ENCODE data around the gene SLC37A1.

The SLC37A1 gene

DNA sequence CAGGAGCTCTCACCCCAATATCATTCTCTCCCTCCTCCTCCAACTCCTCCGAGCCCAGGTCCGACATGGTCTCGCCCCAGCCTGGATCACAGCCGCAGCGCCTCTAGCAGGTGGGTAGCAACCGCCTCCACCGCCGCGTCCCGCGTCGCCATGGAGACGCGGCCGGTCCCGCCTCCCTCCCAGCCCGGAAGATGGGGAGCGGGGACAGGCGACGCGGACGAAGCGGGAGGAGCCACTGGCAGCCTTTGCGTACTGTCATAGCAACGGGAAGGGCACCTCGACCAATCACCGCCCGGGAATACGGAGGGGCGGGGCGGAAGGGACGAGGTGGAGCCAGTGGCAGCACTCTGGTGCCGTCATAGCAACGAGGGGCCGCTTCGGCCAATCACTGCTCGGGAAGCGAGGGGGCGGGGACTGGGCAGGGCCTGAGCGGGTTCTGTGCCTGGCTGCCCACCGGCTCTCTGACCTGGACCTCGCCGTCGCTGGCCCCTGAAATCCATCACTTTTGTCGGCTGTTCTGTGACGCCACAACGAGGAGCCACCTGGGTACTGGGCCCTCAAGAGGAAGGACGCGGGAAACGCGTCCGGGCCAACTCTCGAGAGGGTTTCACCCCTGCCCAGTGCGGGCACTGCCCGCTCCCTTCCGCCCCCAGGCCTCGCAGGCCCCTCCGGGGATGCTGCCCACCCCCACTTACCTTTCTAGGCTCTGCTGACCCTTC is 17.4 kb upstream of the SLC37A1 start, which contains the start of gene RSPH1:
RSPH1 (minus strand) TSS at position 105 of the 719 bp plus-strand sequence; CDS start at position 67, 38 bp downstream.
- Histone ChIP-seq H3K9me3 (no peaks in the 10 kb centered on the region), H3K4me3 (ENCODE audit: low read depth in 1 of 2, low read length in 1 of 2) (peak within 1 kb of the TSS; percentile 74 to 92), H3K36me3 (no peaks in the 10 kb centered on the region), H3K27ac (peak within 1 kb of the TSS; percentile 76), H3K4me1 (ENCODE audit: control insufficient read depth in 1 of 2, insufficient read depth in 1 of 2, low read depth in 1 of 2, low read length in 1 of 2) (peaks cover 28 to 29% of the 10 kb centered on the region in 2 experiments), H3K27me3 (no peaks in the 10 kb centered on the region)
- TF ChIP-seq, protein P1, sequence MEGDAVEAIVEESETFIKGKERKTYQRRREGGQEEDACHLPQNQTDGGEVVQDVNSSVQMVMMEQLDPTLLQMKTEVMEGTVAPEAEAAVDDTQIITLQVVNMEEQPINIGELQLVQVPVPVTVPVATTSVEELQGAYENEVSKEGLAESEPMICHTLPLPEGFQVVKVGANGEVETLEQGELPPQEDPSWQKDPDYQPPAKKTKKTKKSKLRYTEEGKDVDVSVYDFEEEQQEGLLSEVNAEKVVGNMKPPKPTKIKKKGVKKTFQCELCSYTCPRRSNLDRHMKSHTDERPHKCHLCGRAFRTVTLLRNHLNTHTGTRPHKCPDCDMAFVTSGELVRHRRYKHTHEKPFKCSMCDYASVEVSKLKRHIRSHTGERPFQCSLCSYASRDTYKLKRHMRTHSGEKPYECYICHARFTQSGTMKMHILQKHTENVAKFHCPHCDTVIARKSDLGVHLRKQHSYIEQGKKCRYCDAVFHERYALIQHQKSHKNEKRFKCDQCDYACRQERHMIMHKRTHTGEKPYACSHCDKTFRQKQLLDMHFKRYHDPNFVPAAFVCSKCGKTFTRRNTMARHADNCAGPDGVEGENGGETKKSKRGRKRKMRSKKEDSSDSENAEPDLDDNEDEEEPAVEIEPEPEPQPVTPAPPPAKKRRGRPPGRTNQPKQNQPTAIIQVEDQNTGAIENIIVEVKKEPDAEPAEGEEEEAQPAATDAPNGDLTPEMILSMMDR (IDR thresholded peaks at IDR 0.05) = peak; percentile 53

DNA sequence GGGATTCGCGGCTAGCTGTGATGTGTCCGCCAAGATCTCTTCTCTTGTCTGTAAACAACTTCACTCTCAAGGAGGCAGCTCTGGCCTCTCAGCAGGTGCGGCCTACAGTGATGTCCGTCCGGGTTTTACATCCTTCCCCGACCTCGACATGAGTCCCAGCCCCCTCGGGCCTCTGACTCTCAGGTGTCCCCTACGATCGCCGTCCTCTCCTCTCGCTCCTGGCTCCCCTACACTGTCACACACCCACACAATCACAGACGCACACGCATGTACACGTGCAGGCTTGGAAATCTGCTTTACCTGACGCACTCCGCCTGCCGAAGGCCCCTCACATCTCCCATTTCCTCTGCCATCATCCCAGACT is 16.8 kb upstream of the SLC37A1 start:
- Histone ChIP-seq H3K27ac (peak overlapping the region; percentile 76), H3K27me3 (no peaks in the 10 kb centered on the region), H3K4me1 (ENCODE audit: control insufficient read depth in 1 of 2, insufficient read depth in 1 of 2, low read depth in 1 of 2, low read length in 1 of 2) (peaks cover 24 to 28% of the 10 kb centered on the region in 2 experiments), H3K9me3 (no peaks in the 10 kb centered on the region), H3K36me3 (no peaks in the 10 kb centered on the region), H3K4me3 (ENCODE audit: low read depth in 1 of 2, low read length in 1 of 2) (peak overlapping the region; percentile 74 to 92)
- TF ChIP-seq, protein P1 (IDR thresholded peaks at IDR 0.05) = no peak

DNA sequence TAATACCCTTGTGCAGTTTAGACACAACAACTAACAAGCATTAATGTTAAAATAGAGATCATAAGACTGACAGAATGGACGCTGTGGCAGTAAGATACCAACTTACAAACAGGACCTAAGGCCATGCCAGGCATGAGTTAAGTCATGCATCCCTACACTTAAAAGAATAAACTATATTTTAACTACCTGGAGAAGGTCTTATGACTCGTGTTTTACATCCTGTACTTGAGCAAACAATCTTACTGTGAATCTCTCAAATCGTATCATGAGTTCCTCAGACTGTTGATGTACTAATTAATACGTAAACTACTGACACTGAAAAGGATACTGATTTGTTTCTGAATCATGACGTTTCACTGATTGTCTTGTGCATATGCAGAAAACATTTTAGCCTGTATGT is 15.6 kb upstream of the SLC37A1 start:
- no peaks in the 10 kb centered on the region for H3K36me3 ChIP-seq
- H3K4me3 ChIP-seq (ENCODE audit: low read depth in 1 of 2, low read length in 1 of 2) = no peak overlapping the region
- H3K9me3 ChIP-seq = no peaks in the 10 kb centered on the region
- H3K4me1 ChIP-seq (ENCODE audit: control insufficient read depth in 1 of 2, insufficient read depth in 1 of 2, low read depth in 1 of 2, low read length in 1 of 2) = peaks cover 15 to 17% of the 10 kb centered on the region in 2 experiments
- no peak overlapping the region for H3K27ac ChIP-seq
- TF ChIP-seq, protein P1 (IDR thresholded peaks at IDR 0.05) = no peak
- no peaks in the 10 kb centered on the region for H3K27me3 ChIP-seq

DNA sequence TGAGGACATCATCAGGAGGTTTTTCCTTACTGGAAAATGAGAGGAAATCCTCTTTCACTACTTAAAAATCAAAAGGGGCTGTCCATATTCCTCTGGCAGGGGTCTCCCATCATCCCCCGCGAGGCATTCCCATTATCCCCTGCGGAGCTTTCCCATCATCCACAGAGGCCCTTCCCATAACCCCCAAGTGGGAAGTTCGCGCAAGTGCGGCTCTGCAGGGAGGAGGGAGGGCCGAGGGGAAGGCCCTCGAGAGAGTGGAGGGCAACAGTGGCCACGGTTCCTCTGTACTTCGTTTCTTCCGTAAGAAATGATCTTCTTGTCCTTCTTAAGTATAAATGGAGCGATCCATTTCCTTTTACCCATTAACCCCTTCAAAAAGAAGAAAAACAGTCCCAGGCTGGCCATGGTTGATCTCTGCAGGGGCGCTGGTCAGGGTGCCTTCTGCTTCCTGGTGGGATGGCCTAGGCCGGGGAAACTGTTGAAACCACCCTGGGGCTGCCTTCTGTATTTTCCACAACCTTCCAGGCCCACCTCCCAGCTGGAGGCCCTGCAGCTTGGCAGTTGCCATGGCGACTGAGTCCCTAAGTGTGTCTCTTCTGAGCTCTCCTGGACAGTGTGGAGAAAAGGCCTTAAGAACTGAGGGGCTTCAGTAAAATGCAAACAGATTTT is 14.1 kb upstream of the SLC37A1 start:
- Histone ChIP-seq H3K36me3 (no peaks in the 10 kb centered on the region), H3K27me3 (no peaks in the 10 kb centered on the region), H3K9me3 (no peaks in the 10 kb centered on the region), H3K27ac (no peak overlapping the region), H3K4me3 (ENCODE audit: low read depth in 1 of 2, low read length in 1 of 2) (no peak overlapping the region), H3K4me1 (ENCODE audit: control insufficient read depth in 1 of 2, insufficient read depth in 1 of 2, low read depth in 1 of 2, low read length in 1 of 2) (peaks cover 19 to 22% of the 10 kb centered on the region in 2 experiments)
- TF ChIP-seq, protein P1 (IDR thresholded peaks at IDR 0.05) = no peak

DNA sequence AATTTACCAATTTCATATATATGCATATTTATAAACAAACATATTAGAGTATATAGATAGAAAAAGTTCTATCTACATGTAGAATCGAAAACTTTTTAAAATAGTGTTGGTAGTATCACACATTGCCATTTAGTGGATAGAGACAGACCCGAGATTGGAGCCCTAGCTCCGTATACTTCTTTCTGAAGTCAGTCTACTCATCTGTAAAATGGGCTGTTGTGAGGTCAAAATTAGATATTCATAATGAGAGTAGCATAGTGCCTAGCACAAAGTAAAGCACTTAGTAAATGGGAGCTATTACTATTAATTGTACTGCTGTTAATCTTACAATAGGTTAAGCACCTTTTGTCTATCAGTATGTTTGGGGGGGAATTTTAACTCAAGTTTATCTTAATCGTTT is 13.4 kb upstream of the SLC37A1 start:
- Histone ChIP-seq H3K4me1 (ENCODE audit: control insufficient read depth in 1 of 2, insufficient read depth in 1 of 2, low read depth in 1 of 2, low read length in 1 of 2) (peaks cover 19 to 22% of the 10 kb centered on the region in 2 experiments), H3K4me3 (ENCODE audit: low read depth in 1 of 2, low read length in 1 of 2) (no peak overlapping the region), H3K27me3 (no peaks in the 10 kb centered on the region), H3K9me3 (no peaks in the 10 kb centered on the region), H3K36me3 (no peaks in the 10 kb centered on the region), H3K27ac (no peak overlapping the region)
- TF ChIP-seq, protein P1 (IDR thresholded peaks at IDR 0.05) = no peak
